DMS114 treated with DMSO at 0.1 percent for 48 hours (cell line): ENCODE data around the gene MEST.
"Not testable (repeated sequence)": the region's sequence is repeated elsewhere in the genome, so short reads cannot be mapped to it uniquely, and the experiment has no call there.

Experiments used
- DNase-seq: peaks from one replicate; lab custom pipeline; 2025; ENCODE audit not compliant: unreplicated experiment; lab: John Stamatoyannopoulos, UW

The MEST gene

DNA sequence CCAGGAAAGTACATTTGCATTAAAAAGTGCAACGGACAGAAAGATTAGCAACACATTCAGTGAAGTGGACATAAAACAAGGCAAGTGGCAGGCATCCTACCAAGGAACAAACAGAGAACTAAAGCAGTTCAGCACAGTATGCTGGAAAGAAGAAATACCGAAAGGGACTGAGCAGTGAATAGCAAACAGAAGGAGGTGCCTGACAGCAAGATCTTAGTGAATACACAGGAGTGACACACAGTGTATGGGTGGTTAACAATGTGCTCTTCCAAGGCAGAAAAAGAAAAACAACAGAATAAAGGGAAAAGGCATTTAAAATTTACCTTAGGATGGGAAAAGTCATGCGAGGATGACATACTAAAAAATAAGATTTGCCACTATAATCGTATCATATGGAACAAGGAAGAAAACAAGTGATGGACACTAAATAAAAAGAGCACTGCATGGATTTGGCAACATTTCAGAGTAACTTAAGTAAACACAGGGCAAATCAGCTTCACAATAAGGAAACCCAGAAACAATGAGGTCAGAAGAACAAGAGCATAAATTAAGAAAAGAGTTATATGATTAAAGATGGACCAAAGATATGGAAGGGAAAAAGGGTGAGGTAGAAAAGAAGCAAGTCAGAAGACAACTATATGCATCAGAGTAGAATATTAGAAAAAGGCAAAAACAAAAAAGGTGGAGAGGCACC, 29.5 kb downstream of the MEST start:
- no peak for DNase-seq

DNA sequence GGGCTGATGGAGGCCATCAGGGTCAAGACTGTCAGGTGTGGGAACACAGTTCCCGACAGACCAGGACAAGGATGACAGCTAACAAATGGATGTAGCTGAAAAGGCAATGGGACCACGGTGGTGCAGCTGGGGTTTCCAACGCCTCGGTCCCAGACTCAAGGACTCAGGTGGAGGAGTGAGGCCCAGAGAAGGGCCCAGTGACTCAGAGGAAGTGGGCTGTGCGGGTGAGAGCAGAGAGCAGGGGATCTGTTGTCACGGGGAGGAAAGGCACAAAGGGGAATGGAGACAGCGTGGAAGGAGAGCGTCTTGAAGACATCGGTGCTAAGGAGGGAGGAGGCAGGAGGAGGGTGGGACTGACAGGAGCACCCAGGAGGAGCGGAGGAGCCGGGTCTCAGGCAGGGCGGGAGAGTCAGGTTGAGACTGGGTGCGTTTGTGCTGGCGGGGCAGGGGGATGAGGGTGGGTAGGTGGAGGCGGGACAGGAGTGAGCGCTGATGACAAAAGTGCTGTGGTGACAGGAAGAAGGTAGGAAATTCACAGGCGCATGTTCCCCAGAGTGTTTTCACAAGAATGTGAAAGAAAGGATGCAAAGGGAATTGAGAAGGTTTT, 31.7 kb downstream of the MEST start:
- not testable (repeated sequence) for DNase-seq

DNA sequence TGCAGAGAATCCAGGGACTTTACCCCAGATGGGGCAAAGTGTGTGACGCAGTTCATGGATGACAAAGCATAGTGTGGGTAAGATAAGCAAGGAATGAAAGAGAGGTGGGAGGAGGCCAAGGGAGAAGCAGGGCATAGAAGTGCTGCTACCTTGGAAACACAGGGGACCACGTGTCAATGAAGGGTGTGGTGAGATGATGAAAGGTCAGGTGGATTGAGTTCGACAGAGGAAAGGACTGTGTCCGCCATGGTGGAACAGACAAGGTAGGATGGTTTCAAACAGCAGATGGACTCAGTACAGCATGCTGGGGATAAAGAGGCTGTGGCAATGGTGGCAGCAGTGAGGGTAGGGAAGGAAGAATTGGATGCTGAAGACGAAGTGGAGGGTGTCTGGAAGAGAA, 32.7 kb downstream of the MEST start:
- DNase-seq = no peak

DNA sequence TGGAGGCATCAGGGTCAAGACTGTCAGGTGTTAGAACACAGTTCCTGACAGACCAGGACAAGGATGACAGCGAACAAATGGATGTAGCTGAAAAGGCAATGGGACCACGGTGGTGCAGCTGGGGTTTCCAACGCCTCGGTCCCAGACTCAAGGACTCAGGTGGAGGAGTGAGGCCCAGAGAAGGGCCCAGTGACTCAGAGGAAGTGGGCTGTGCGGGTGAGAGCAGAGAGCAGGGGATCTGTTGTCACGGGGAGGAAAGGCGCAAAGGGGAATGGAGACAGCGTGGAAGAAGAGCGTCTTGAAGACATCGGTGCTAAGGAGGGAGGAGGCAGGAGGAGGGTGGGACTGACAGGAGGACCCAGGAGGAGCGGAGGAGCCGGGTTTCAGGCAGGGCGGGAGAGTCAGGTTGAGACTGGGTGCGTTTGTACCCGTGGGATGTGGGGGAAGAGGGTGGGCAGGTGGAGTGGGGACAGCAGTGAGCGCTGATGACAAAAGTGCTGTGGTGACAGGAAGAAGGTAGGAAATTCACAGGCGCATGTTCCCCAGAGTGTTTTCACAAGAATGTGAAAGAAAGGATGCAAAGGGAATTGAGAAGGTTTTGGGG, 36.0 kb downstream of the MEST start:
- DNase-seq = not testable (repeated sequence)

DNA sequence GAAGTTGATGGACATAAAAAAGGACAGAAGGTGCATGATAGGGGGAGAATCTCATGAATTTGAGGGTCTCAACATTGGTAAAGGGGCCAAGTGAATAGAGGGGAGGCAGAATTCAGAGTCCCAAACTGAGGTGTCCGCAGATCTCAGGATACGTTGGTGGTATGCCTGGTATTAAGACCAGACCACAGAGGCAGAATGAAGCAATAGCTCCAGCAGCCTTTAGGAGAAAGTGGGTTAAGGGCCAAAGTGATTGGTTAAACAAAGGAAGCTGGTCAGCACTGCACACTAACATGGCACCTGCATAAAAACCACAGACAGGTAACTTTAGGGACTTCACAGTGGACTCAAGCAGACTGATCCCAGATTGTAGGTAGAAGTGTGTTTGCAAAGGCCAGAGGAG, 37.5 kb downstream of the MEST start:
- DNase-seq = no peak

DNA sequence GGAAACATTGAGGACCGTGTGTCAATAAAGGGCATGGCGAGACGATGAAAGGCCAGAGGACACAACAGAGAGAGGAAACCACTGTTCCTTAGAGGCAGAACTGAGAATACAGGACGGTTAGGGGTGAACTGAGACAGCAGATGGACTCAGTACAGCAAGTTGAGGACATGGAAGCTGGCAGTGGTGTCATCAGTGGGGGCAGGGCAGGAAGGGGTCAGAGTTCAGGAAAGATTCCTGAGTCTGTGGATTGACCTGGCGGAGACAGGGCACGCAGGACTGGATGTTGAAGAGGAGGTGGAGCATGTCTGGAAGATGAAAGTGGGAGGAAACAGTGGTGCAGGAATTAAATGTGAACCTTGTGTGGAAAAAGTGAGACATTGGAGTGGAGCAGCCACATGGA, 46.0 kb downstream of the MEST start:
- DNase-seq = not testable (repeated sequence)

DNA sequence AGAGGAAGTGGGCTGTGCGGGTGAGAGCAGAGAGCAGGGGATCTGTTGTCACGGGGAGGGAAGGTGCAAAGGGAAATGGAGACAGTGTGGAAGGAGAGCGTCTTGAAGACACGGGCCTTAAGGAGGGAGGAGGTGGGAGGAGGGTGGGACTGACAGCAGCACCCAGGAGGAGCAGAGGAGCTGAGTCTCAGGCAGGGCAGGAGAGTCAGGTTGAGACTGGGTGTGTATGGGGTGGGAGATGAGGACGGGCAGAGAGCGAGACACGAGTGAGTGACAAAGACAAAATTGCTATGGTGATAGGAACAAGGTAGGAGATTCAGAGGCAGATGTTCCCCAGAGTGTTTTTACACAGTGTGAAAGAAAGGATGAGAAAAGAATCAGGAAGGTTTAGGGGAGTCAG, 49.4 kb downstream of the MEST start:
- DNase-seq = not testable (repeated sequence)

DNA sequence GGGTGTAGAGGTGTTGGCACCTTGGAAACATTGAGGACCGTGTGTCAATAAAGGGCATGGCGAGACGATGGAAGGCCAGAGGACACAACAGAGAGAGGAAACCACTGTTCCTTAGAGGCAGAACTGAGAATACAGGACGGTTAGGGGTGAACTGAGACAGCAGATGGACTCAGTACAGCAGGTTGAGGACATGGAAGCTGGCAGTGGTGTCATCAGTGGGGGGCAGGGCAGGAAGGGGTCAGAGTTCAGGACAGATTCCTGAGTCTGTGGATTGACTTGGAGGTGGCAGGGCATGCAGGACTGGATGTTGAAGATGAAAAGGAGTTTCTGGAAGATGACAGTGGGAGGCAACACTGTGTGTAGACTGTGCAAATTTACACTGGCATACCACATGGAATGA, 50.4 kb downstream of the MEST start:
- DNase-seq = not testable (repeated sequence)

DNA sequence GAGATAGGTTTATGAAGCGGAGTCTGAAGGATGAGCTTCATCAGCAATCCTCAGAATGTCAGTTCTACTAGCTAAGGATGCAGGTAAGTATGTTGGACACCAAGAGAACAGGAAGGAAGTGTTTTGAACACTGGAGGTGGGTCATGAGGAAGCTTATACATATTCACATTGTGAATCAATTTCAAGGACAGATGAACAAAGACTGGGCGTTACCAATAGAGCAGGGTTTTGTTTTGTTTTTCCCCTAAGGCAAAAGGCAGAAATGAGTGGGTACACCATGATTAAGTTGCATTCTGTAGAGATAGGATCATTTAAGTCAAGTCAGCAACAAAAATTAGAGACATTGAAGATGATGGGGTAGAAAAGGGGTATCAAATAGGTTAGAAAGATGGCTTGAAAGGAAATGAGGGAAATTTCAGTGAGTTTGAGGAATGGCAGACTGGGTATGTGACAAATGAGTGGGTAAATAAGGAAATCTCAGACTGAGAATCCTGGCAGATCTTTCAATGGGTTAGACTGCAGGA, 51.7 kb downstream of the MEST start:
- DNase-seq = no peak

DNA sequence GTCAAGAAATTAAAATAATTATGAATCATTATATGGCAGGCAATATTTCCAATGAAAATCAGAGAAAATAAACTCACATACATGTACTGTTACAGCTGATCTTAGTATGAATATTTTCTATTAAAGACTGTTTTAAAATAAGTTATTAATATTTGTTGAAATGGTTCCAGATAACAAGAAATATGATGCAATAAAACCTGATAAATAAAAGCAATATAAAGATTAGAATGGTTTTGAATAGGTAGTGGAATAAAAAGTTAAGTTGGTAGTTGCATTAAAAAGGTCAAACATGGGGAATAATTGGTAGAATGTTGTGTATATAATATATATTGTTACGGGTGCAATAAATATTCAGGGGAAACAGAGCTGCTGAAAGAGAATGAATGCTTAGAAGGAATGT, 52.5 kb downstream of the MEST start:
- DNase-seq = no peak

DNA sequence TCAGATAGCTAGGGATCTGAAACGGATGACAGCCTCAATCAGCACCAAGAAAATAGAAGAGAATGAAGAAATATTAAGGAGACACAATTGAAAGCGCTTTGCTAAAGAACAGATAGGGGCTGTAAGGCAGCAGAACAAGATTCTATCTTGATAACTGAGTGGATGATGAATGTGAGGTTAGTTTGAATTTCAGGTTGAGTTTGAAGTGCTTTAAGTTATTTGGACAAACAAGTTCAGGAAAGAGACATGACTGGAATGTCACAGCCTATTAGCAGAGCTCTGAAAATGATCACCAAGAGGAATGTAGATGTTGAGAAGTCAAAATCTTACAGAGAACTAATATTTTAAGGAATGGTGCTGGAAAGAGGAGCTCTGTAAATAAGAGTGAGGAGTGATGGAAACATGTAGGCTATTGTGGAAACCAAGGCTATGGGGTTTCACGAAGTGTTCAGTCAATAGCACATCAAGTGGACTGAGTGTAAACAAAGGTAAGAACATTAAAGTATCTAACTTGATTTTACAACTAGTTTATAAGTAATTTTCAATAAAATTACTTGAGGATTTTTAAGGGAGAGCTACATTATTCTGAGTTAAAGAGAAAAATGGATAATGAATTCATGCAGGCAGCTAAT, 61.6 kb downstream of the MEST start:
- DNase-seq = no peak

DNA sequence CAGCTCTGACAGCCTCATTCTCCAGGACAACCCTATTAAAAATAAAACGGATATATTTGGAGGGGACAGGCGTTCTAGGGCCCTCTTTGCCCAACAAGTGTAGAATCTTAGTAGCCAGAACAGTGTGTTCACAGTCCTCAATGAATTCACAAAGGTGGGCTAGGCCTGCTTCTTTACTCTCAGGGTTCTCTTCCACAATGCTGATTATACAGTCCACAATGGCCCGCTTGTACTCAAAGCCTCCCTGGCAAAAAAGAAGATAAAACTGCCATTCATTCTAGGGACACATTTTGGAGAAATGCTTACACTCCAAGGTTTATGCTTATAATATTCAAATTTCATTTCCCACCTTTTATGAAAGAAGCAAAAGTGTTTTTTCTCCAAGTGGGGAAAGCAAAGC, 62.6 kb downstream of the MEST start:
- no peak for DNase-seq
